Myometrial cell (primary cell): Measurements from ENCODE around the gene SGTB. TPM values are rescaled to one million over a fixed set of nuclear protein-coding genes. Genes with fewer than 3 reads are reported as not detected.

Experiments
- total RNA-seq: library from RNA; depleted of rRNA; stranded (reverse); fragments of >200 nt; gene quantifications from 2 replicates; pipeline ENCODE4 v1.2.3, GENCODE V29; 2015

SGTB gene
- 15.6 and 26.6 TPM in 2 replicates for total RNA-seq

DNA sequence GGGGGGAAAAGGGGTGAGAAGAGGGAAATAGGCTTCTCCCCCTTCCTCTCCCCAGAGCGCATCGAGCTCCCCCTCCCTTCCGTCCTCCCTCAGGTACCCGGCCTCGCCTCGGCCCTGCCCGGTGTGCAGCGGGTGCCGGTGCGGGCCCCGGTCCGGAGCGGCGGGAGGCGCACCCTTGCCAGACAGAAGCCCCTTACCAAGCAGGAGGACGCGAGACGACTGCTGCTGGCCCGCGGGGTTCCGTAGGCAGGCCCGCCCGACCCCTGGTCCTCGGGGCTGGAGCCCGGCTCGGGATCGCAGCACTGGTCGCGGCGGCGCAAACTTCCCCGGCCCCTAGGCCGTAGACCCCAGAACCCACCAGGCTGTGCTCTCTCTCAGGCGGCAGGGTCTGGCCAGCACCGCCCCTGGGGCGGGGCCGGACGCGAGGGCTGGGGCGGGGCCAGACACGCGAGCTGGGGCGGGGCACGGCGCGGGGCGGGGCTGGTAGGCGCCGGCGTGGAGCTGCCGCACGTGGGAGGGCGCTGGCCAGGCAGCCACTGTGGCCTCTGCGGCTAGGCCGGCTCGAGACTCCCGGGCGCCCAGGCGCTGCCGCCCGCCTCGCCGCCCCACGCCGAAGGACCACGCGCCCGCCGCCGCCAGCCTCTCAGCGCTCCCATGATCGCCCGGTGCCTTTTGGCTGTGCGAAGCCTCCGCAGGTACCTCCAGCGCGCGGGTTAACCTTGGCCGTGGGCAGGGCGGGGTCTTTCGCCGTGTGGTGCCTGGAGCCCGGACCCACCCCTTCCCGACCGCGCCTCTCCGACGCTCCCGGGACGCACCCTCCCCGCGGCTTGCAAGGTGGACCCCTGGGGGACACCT is at the start of gene SGTB, which contains the start of gene NLN:
TSS of gene SGTB (minus strand) at position 390 of the 855 bp plus-strand sequence. CDS start 1,302 bp downstream, outside the sequence.
TSS of gene NLN (plus strand) at position 486 of the 855 bp plus-strand sequence. CDS start at position 655, 169 bp downstream.

GRCh38 chr5:65624571-65625555 is 97.0 kb downstream of the SGTB start, which contains the start of the genes SHLD3 and TRAPPC13:
Gene SHLD3 (plus strand): TSS chr5:65625027. CDS start chr5:65629588, 4,561 bp downstream.
Gene TRAPPC13 (plus strand): TSS chr5:65625027. CDS start chr5:65625061, 34 bp downstream.

GRCh38 chr5:65624025-65624570 is 97.8 kb downstream of the SGTB start, which contains the start of gene TRIM23:
Gene TRIM23 (minus strand): TSS chr5:65624333. CDS start chr5:65624274, 59 bp downstream.

Other genes with a start within 250 kb of the SGTB start
- gene ADAMTS6, start 240.2 kb downstream of the SGTB start, total RNA-seq = 17.3 and 28.2 TPM in 2 replicates
- 14.7 and 20.7 TPM in 2 replicates for gene CENPK, start 158.9 kb downstream of the SGTB start, total RNA-seq
- 25.9 and 34.6 TPM in 2 replicates for gene PPWD1, start 158.8 kb downstream of the SGTB start, total RNA-seq
- gene TRIM23, start 97.8 kb downstream of the SGTB start, total RNA-seq = 11.0 and 15.6 TPM in 2 replicates
- 0.58 and 1.2 TPM in 2 replicates for gene SHLD3, start 97.1 kb downstream of the SGTB start, total RNA-seq
- gene TRAPPC13, start 97.1 kb downstream of the SGTB start, total RNA-seq = 20.2 and 21.4 TPM in 2 replicates
- gene NLN, start 96 bp upstream of the SGTB start, total RNA-seq = 38.9 and 45.0 TPM in 2 replicates
- gene ERBIN, start 204.5 kb upstream of the SGTB start, total RNA-seq = 53.9 and 65.2 TPM in 2 replicates